Measurements from ENCODE around the gene KHK.
"Not testable (repeated sequence)": the region's sequence is repeated elsewhere in the genome, so short reads cannot be mapped to it uniquely, and the experiment has no call there.

Gene KHK

GRCh38 chr2:27108221-27108620 is 21.6 kb downstream of the KHK start:
- H3K4me1 ChIP-seq (ENCODE audit: control insufficient read depth in 1 of 2, insufficient read depth in 2 of 2, low read length in 2 of 2), result no peaks in the 10 kb centered on the region
- no peak overlapping the region for H3K4me3 ChIP-seq (ENCODE audit: low read depth in 1 of 2, low read length in 2 of 2)
- no peak overlapping the region for H3K27ac ChIP-seq (ENCODE audit: low read length)
- H3K9me3 ChIP-seq (ENCODE audit: control insufficient read depth in 1 of 2, low read length in 2 of 2), result no peaks in the 10 kb centered on the region
- H3K27me3 ChIP-seq (ENCODE audit: low read depth, low read length), result no peaks in the 10 kb centered on the region
- no peaks in the 10 kb centered on the region for H3K36me3 ChIP-seq (ENCODE audit: control insufficient read depth in 1 of 2, insufficient read depth in 2 of 2, low read length in 2 of 2)

- Histone ChIP-seq H3K9me3 (ENCODE audit: control insufficient read depth in 1 of 2, low read length in 2 of 2) (no peaks in the 10 kb centered on the region), H3K4me3 (ENCODE audit: low read depth in 1 of 2, low read length in 2 of 2) (no peak overlapping the region), H3K27me3 (ENCODE audit: low read depth, low read length) (no peaks in the 10 kb centered on the region), H3K27ac (ENCODE audit: low read length) (no peak overlapping the region), H3K4me1 (ENCODE audit: control insufficient read depth in 1 of 2, insufficient read depth in 2 of 2, low read length in 2 of 2) (no peaks in the 10 kb centered on the region), H3K36me3 (ENCODE audit: control insufficient read depth in 1 of 2, insufficient read depth in 2 of 2, low read length in 2 of 2) (no peaks in the 10 kb centered on the region)
These were observed 22.5 kb downstream of the KHK start for GRCh38 chr2:27109083-27109482.

GRCh38 chr2:27110603-27111352 is 24.2 kb downstream of the KHK start:
- not testable (repeated sequence) for H3K4me3 ChIP-seq (ENCODE audit: low read depth in 1 of 2, low read length in 2 of 2); H3K9me3 ChIP-seq (ENCODE audit: control insufficient read depth in 1 of 2, low read length in 2 of 2); H3K36me3 ChIP-seq (ENCODE audit: control insufficient read depth in 1 of 2, insufficient read depth in 2 of 2, low read length in 2 of 2); H3K27me3 ChIP-seq (ENCODE audit: low read depth, low read length); H3K27ac ChIP-seq (ENCODE audit: low read length); H3K4me1 ChIP-seq (ENCODE audit: control insufficient read depth in 1 of 2, insufficient read depth in 2 of 2, low read length in 2 of 2)

GRCh38 chr2:27111392-27112078 is 25.0 kb downstream of the KHK start:
- not testable (repeated sequence) for H3K4me1 ChIP-seq (ENCODE audit: control insufficient read depth in 1 of 2, insufficient read depth in 2 of 2, low read length in 2 of 2); H3K4me3 ChIP-seq (ENCODE audit: low read depth in 1 of 2, low read length in 2 of 2); H3K36me3 ChIP-seq (ENCODE audit: control insufficient read depth in 1 of 2, insufficient read depth in 2 of 2, low read length in 2 of 2); H3K27me3 ChIP-seq (ENCODE audit: low read depth, low read length); H3K27ac ChIP-seq (ENCODE audit: low read length); H3K9me3 ChIP-seq (ENCODE audit: control insufficient read depth in 1 of 2, low read length in 2 of 2)

DNA sequence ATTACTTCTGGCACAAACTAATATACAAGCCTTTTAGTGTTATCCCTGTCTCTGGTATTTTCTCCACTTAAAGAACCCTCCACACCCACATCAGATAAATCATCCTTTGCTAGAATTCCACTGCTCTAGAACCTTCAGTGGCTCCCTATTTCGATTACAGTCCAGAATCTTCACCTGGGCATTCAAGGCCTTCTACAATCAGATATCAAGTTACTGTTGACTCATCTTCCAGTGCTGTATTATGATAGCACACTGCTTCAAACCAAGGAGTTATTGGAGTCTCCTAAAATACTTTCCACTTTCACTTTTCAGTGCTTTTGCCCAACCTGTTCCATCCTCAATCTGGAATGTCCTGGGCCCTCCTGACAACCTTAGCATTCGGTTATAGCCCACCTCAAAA is 28.9 kb downstream of the KHK start:
- Histone ChIP-seq H3K9me3 (ENCODE audit: control insufficient read depth in 1 of 2, low read length in 2 of 2) (no peaks in the 10 kb centered on the region), H3K4me3 (ENCODE audit: low read depth in 1 of 2, low read length in 2 of 2) (no peak overlapping the region), H3K27me3 (ENCODE audit: low read depth, low read length) (peaks cover 18% of the 10 kb centered on the region), H3K27ac (ENCODE audit: low read length) (no peak overlapping the region), H3K4me1 (ENCODE audit: control insufficient read depth in 1 of 2, insufficient read depth in 2 of 2, low read length in 2 of 2) (peaks cover 0 to 6% of the 10 kb centered on the region in 2 donors), H3K36me3 (ENCODE audit: control insufficient read depth in 1 of 2, insufficient read depth in 2 of 2, low read length in 2 of 2) (no peaks in the 10 kb centered on the region)

GRCh38 chr2:27117995-27118524 is 31.5 kb downstream of the KHK start:
- Histone ChIP-seq H3K4me1 (ENCODE audit: control insufficient read depth in 1 of 2, insufficient read depth in 2 of 2, low read length in 2 of 2) (peaks cover 2 to 9% of the 10 kb centered on the region in 2 donors), H3K9me3 (ENCODE audit: control insufficient read depth in 1 of 2, low read length in 2 of 2) (no peaks in the 10 kb centered on the region), H3K4me3 (ENCODE audit: low read depth in 1 of 2, low read length in 2 of 2) (peak overlapping the region; percentile 33 to 52), H3K27me3 (ENCODE audit: low read depth, low read length) (peaks cover 18% of the 10 kb centered on the region), H3K36me3 (ENCODE audit: control insufficient read depth in 1 of 2, insufficient read depth in 2 of 2, low read length in 2 of 2) (no peaks in the 10 kb centered on the region), H3K27ac (ENCODE audit: low read length) (no peak overlapping the region)

- no peak within 1 kb of the TSS for H3K27ac ChIP-seq (ENCODE audit: low read length)
- H3K36me3 ChIP-seq (ENCODE audit: control insufficient read depth in 1 of 2, insufficient read depth in 2 of 2, low read length in 2 of 2), result no peaks in the 10 kb centered on the region
- H3K27me3 ChIP-seq (ENCODE audit: low read depth, low read length), result peaks cover 18% of the 10 kb centered on the region
- H3K4me1 ChIP-seq (ENCODE audit: control insufficient read depth in 1 of 2, insufficient read depth in 2 of 2, low read length in 2 of 2), result peaks cover 5 to 9% of the 10 kb centered on the region in 2 donors
- H3K4me3 ChIP-seq (ENCODE audit: low read depth in 1 of 2, low read length in 2 of 2), result peak within 1 kb of the TSS; percentile 33 to 52
- H3K9me3 ChIP-seq (ENCODE audit: control insufficient read depth in 1 of 2, low read length in 2 of 2), result no peaks in the 10 kb centered on the region
These were observed 32.2 kb downstream of the KHK start, which contains the start of gene CGREF1 for GRCh38 chr2:27118525-27119329. CGREF1 (minus strand) TSS chr2:27119128; CDS start chr2:27104366, 14,762 bp downstream.

GRCh38 chr2:27119330-27119670 is 32.7 kb downstream of the KHK start:
- not testable (repeated sequence) for H3K9me3 ChIP-seq (ENCODE audit: control insufficient read depth in 1 of 2, low read length in 2 of 2); H3K27ac ChIP-seq (ENCODE audit: low read length); H3K36me3 ChIP-seq (ENCODE audit: control insufficient read depth in 1 of 2, insufficient read depth in 2 of 2, low read length in 2 of 2); H3K4me1 ChIP-seq (ENCODE audit: control insufficient read depth in 1 of 2, insufficient read depth in 2 of 2, low read length in 2 of 2)
- peak overlapping the region in 1 of 2 donors; percentile 52 for H3K4me3 ChIP-seq (ENCODE audit: low read depth in 1 of 2, low read length in 2 of 2)
- peaks cover 18% of the 10 kb centered on the region for H3K27me3 ChIP-seq (ENCODE audit: low read depth, low read length)

DNA sequence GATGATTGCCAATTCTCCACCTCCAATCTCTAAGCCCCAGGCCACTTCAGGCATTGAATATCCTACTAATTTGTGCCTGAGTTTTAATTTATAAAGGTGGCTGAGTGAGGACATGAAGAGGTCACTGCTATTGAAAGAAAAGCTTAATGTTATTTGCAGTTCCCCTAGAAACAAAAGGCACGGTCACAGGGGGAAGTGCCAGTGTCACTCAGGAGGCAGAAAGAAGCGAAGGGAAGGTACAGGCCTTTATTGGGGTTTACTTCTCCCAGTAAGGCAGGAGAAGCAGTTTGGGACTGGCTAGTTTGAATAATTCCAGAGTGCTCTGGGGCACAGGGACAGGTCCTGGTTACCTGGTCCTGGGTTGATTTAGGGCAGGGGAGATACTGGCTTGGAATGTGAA is 35.3 kb downstream of the KHK start:
- Histone ChIP-seq H3K9me3 (ENCODE audit: control insufficient read depth in 1 of 2, low read length in 2 of 2) (no peaks in the 10 kb centered on the region), H3K36me3 (ENCODE audit: control insufficient read depth in 1 of 2, insufficient read depth in 2 of 2, low read length in 2 of 2) (no peaks in the 10 kb centered on the region), H3K27me3 (ENCODE audit: low read depth, low read length) (peaks cover 18% of the 10 kb centered on the region), H3K27ac (ENCODE audit: low read length) (no peak overlapping the region), H3K4me3 (ENCODE audit: low read depth in 1 of 2, low read length in 2 of 2) (no peak overlapping the region), H3K4me1 (ENCODE audit: control insufficient read depth in 1 of 2, insufficient read depth in 2 of 2, low read length in 2 of 2) (peaks cover 5 to 9% of the 10 kb centered on the region in 2 donors)

- H3K27ac ChIP-seq (ENCODE audit: low read length), result no peak overlapping the region
- H3K4me3 ChIP-seq (ENCODE audit: low read depth in 1 of 2, low read length in 2 of 2), result peak overlapping the region; percentile 75 to 89
- no peaks in the 10 kb centered on the region for H3K36me3 ChIP-seq (ENCODE audit: control insufficient read depth in 1 of 2, insufficient read depth in 2 of 2, low read length in 2 of 2)
- no peaks in the 10 kb centered on the region for H3K9me3 ChIP-seq (ENCODE audit: control insufficient read depth in 1 of 2, low read length in 2 of 2)
- H3K4me1 ChIP-seq (ENCODE audit: control insufficient read depth in 1 of 2, insufficient read depth in 2 of 2, low read length in 2 of 2), result peaks cover 5 to 9% of the 10 kb centered on the region in 2 donors
- peaks cover 10% of the 10 kb centered on the region for H3K27me3 ChIP-seq (ENCODE audit: low read depth, low read length)
These were observed 36.2 kb downstream of the KHK start for GRCh38 chr2:27122791-27123190.

All from muscle layer of duodenum (tissue), 2 donors.